Spleen (tissue), 7 donors: ENCODE results near the gene DAO.

Experiments
- POLR2A ChIP-seq, 3 donors: fragments of 450-650 bp; IDR thresholded peaks; one replicate each; pipeline ENCODE4 v1.5.1; 2017; ENCODE audit warnings: antibody characterized with exemption in 3 of 3, mild to moderate bottlenecking in 1 of 3
- TF ChIP-seq, protein P1 (sequence below), 11 experiments: fragments of 200-600 bp in 7 of 11; fragments of 450-650 bp in 4 of 11; sonication (generic) in 4 of 11; IDR thresholded peaks in 8 of 11; conservative IDR thresholded peaks in 3 of 11; 1 replicate in 7 of 11; 2 replicates in 4 of 11; pipeline versions ENCODE4 v1.4.0 to v1.8.0; 2016 to 2021; ENCODE audit warnings: antibody characterized with exemption in 11 of 11, inconsistent platforms in 4 of 11, mild to moderate bottlenecking in 1 of 11
- donor health status: DM: no; HTN: no; CAD: no; lungs with moderate emphysema.
- donor health status: DM: no; HTN: no; CAD: no.
- donor health status: DM: no; HTN: no; CAD: no.

DNA sequence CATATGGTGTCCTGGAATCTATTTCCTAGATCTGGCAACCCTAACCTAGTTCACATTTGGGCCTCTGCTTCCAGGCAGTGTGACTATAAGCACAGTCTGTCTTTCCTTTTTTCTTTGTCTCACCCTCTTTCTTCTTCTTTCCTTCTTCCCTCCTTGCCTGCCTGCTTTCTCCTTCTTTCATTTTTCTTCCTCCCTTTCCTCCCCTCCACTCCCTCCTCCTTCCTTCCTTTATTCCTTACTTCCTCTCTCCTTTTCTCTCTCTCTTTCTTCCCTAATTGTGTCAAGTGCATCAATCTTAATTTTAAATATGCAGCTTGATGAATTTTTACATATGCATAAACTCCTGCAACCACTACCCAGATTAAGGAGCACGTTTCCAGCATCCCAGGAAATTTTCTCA is 4.6 kb upstream of the DAO start:
- TF ChIP-seq, protein P1, sequence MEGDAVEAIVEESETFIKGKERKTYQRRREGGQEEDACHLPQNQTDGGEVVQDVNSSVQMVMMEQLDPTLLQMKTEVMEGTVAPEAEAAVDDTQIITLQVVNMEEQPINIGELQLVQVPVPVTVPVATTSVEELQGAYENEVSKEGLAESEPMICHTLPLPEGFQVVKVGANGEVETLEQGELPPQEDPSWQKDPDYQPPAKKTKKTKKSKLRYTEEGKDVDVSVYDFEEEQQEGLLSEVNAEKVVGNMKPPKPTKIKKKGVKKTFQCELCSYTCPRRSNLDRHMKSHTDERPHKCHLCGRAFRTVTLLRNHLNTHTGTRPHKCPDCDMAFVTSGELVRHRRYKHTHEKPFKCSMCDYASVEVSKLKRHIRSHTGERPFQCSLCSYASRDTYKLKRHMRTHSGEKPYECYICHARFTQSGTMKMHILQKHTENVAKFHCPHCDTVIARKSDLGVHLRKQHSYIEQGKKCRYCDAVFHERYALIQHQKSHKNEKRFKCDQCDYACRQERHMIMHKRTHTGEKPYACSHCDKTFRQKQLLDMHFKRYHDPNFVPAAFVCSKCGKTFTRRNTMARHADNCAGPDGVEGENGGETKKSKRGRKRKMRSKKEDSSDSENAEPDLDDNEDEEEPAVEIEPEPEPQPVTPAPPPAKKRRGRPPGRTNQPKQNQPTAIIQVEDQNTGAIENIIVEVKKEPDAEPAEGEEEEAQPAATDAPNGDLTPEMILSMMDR (IDR thresholded peaks at IDR 0.05 in 8 of 11, conservative IDR thresholded peaks at IDR 0.05 in 3 of 11): no peak
- no peak for TF ChIP-seq POLR2A (IDR thresholded peaks at IDR 0.05)
